CD4-positive, alpha-beta T cell treated with Interleukin-6 for 4 hours (primary cell): ENCODE results near the gene ICOSLG.
"Not testable (repeated sequence)": the region's sequence is repeated elsewhere in the genome, so short reads cannot be mapped to it uniquely, and the experiment has no call there.

Experiments
- DNase-seq: peaks from one replicate; pipeline ENCODE4 v3.0.0-alpha.2; 2020; ENCODE audit warnings: mixed read lengths

The ICOSLG gene

GRCh38 chr21:44220674-44221073 is 20.1 kb downstream of the ICOSLG start:
- not testable (repeated sequence) for DNase-seq

- DNase-seq, result not testable (repeated sequence)
Measured at GRCh38 chr21:44218461-44218860, 22.3 kb downstream of the ICOSLG start.

GRCh38 chr21:44211978-44212377 is 28.8 kb downstream of the ICOSLG start:
- DNase-seq, result not testable (repeated sequence)

GRCh38 chr21:44211574-44211973 is 29.2 kb downstream of the ICOSLG start:
- not testable (repeated sequence) for DNase-seq

- DNase-seq, result not testable (repeated sequence)
Measured at GRCh38 chr21:44207860-44208646, 32.7 kb downstream of the ICOSLG start.

GRCh38 chr21:44206698-44207676 is 33.8 kb downstream of the ICOSLG start:
- DNase-seq, result not testable (repeated sequence)

GRCh38 chr21:44206187-44206586 is 34.6 kb downstream of the ICOSLG start:
- DNase-seq, result not testable (repeated sequence)

GRCh38 chr21:44202590-44203299 is 38.0 kb downstream of the ICOSLG start:
- not testable (repeated sequence) for DNase-seq

GRCh38 chr21:44199997-44200396 is 40.7 kb downstream of the ICOSLG start:
- not testable (repeated sequence) for DNase-seq

GRCh38 chr21:44199448-44199847 is 41.3 kb downstream of the ICOSLG start:
- DNase-seq, result no peak

GRCh38 chr21:44197156-44197516 is 43.6 kb downstream of the ICOSLG start:
- DNase-seq, result not testable (repeated sequence)

- DNase-seq, result peak; percentile 70
Measured at GRCh38 chr21:44196212-44197155, 44.3 kb downstream of the ICOSLG start.

- DNase-seq, result not testable (repeated sequence)
Measured at GRCh38 chr21:44194888-44195287, 45.9 kb downstream of the ICOSLG start.

GRCh38 chr21:44194451-44194850 is 46.3 kb downstream of the ICOSLG start:
- DNase-seq, result not testable (repeated sequence)

GRCh38 chr21:44193108-44193507 is 47.6 kb downstream of the ICOSLG start:
- DNase-seq, result not testable (repeated sequence)

- not testable (repeated sequence) for DNase-seq
Measured at GRCh38 chr21:44190349-44191271, 50.1 kb downstream of the ICOSLG start.

- DNase-seq, result not testable (repeated sequence)
Measured at GRCh38 chr21:44184862-44185261, 55.9 kb downstream of the ICOSLG start.

- DNase-seq, result not testable (repeated sequence)
Measured at GRCh38 chr21:44182202-44182601, 58.5 kb downstream of the ICOSLG start.

GRCh38 chr21:44181506-44181905 is 59.2 kb downstream of the ICOSLG start:
- not testable (repeated sequence) for DNase-seq

- DNase-seq, result not testable (repeated sequence)
Measured at GRCh38 chr21:44176127-44176526, 64.6 kb downstream of the ICOSLG start.
